Measurements from ENCODE around the gene PGAP2.

DNA sequence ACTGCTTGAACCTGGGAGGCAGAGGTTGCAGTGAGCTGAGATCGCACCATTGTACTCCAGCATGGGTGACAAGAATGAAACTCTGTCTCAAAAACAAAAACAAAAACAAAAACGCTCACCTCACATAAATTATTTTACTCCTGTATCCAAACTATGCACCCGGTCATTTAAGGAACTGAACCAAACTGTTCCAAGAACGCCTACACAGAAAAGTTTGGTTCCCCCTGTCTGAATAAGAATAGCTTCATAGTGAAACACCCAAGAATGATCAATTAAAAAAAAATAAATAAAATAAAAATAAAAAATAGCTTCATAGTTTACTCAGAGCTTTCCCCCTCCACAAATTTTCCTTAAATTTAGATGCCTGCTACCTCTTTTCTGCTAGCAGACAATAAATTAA, 24.7 kb upstream of the PGAP2 start:
- TF ChIP-seq, protein P1, sequence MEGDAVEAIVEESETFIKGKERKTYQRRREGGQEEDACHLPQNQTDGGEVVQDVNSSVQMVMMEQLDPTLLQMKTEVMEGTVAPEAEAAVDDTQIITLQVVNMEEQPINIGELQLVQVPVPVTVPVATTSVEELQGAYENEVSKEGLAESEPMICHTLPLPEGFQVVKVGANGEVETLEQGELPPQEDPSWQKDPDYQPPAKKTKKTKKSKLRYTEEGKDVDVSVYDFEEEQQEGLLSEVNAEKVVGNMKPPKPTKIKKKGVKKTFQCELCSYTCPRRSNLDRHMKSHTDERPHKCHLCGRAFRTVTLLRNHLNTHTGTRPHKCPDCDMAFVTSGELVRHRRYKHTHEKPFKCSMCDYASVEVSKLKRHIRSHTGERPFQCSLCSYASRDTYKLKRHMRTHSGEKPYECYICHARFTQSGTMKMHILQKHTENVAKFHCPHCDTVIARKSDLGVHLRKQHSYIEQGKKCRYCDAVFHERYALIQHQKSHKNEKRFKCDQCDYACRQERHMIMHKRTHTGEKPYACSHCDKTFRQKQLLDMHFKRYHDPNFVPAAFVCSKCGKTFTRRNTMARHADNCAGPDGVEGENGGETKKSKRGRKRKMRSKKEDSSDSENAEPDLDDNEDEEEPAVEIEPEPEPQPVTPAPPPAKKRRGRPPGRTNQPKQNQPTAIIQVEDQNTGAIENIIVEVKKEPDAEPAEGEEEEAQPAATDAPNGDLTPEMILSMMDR (IDR thresholded peaks at IDR 0.05; ENCODE audit: low read depth, low read length), result no peak
- TF ChIP-seq POLR2A (IDR thresholded peaks at IDR 0.05; ENCODE audit: extremely low read depth, insufficient read length) (no peak), MYC (IDR thresholded peaks at IDR 0.05; ENCODE audit: low read depth, low read length) (no peak)
- TF ChIP-seq, protein P2, sequence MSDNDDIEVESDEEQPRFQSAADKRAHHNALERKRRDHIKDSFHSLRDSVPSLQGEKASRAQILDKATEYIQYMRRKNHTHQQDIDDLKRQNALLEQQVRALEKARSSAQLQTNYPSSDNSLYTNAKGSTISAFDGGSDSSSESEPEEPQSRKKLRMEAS (IDR thresholded peaks at IDR 0.05; ENCODE audit: low read depth, low read length), result no peak

Data from NB4 (cell line).